ENCODE data around the gene TUBB3.

DNA sequence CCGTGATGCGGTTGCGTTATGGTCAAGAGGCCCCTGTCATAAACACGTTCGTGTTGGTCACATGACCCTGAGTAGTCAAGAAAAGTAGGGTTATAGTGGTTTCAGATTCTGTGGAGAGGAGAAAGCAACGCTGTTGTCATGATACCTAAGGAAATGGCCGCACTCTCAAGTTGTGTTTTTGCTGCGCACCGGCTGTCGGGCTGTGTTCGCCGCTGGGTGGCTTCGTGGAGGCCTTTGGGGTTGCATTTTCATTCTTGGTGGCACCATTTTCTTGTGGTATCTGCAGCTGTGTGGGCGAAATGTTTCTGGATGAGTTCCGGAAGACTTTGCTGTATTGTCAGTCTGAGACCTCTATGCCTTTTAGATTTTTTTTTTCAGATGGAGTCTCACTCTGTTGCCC, 60.4 kb downstream of the TUBB3 start:
- TF ChIP-seq, protein P1, sequence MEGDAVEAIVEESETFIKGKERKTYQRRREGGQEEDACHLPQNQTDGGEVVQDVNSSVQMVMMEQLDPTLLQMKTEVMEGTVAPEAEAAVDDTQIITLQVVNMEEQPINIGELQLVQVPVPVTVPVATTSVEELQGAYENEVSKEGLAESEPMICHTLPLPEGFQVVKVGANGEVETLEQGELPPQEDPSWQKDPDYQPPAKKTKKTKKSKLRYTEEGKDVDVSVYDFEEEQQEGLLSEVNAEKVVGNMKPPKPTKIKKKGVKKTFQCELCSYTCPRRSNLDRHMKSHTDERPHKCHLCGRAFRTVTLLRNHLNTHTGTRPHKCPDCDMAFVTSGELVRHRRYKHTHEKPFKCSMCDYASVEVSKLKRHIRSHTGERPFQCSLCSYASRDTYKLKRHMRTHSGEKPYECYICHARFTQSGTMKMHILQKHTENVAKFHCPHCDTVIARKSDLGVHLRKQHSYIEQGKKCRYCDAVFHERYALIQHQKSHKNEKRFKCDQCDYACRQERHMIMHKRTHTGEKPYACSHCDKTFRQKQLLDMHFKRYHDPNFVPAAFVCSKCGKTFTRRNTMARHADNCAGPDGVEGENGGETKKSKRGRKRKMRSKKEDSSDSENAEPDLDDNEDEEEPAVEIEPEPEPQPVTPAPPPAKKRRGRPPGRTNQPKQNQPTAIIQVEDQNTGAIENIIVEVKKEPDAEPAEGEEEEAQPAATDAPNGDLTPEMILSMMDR (IDR thresholded peaks at IDR 0.05) = no peak
- no peak for TF ChIP-seq POLR2A (IDR thresholded peaks at IDR 0.05)

All from breast epithelium (tissue), 3 donors.